ENCODE results near the gene RBM12. TPM values are rescaled to one million over a fixed set of nuclear protein-coding genes. Genes with fewer than 3 reads are reported as not detected.

Gene RBM12
- total RNA-seq, 4 donors from 2014 or later = 13.5 to 27.8 (median 21.4) TPM

GRCh38 chr20:35607003-35607735, 57.5 kb downstream of the RBM12 start:
- no peak for DNase-seq (ENCODE audit: low spot score in 2 of 2)
- intact Hi-C loops (cut with DNase I; ENCODE audit: low total_unique reads) = no loop called here
- 81 to 82% methylated on average over 14 of the region's 14 CpGs for WGBS, 2 donors

GRCh38 chr20:35606127-35606526, 58.6 kb downstream of the RBM12 start:
- H3K4me3 ChIP-seq (ENCODE audit: low read depth, poor library complexity, severe bottlenecking) = no peak overlapping the region
- TF ChIP-seq CTCF (IDR thresholded peaks at IDR 0.05) = no peak
- TF ChIP-seq POLR2A (IDR thresholded peaks at IDR 0.05) = no peak
- intact Hi-C loops (cut with DNase I; ENCODE audit: low total_unique reads) = no loop called here
- WGBS, 2 donors = 96 to 97% methylated on average over 4 of the region's 4 CpGs
- no peak for DNase-seq (ENCODE audit: low spot score in 2 of 2)

More at GRCh38 chr20:35607003-35607735, 57.5 kb downstream of the RBM12 start:
- no peak overlapping the region for H3K4me3 ChIP-seq (ENCODE audit: low read depth, poor library complexity, severe bottlenecking)
- TF ChIP-seq CTCF (IDR thresholded peaks at IDR 0.05) = no peak
- TF ChIP-seq POLR2A (IDR thresholded peaks at IDR 0.05) = no peak

GRCh38 chr20:35604449-35604747, 60.3 kb downstream of the RBM12 start:
- no peak for DNase-seq (ENCODE audit: low spot score in 2 of 2)
- intact Hi-C loops (cut with DNase I; ENCODE audit: low total_unique reads) = no loop called here
- H3K4me3 ChIP-seq (ENCODE audit: low read depth, poor library complexity, severe bottlenecking) = no peak overlapping the region
- 62 to 70% methylated on average over 4 of the region's 4 CpGs for whole genome bisulfite sequencing, 2 donors
- TF ChIP-seq POLR2A (IDR thresholded peaks at IDR 0.05) (no peak), CTCF (IDR thresholded peaks at IDR 0.05) (no peak)

GRCh38 chr20:35603695-35604448, 60.8 kb downstream of the RBM12 start:
- no peak for DNase-seq (ENCODE audit: low spot score in 2 of 2)
- WGBS, 2 donors = 87 to 90% methylated on average over 11 of the region's 11 CpGs
- TF ChIP-seq CTCF (IDR thresholded peaks at IDR 0.05) = no peak
- TF ChIP-seq POLR2A (IDR thresholded peaks at IDR 0.05) = no peak
- H3K4me3 ChIP-seq (ENCODE audit: low read depth, poor library complexity, severe bottlenecking) = no peak overlapping the region
- intact Hi-C loops (cut with DNase I; ENCODE audit: low total_unique reads) = no loop called here

GRCh38 chr20:35602851-35603495, 61.7 kb downstream of the RBM12 start:
- DNase-seq (ENCODE audit: low spot score in 2 of 2) = no peak
- WGBS, 2 donors = 88 to 92% methylated on average over 15 of the region's 15 CpGs
- intact Hi-C loops (cut with DNase I; ENCODE audit: low total_unique reads) = no loop called here
- no peak overlapping the region for H3K4me3 ChIP-seq (ENCODE audit: low read depth, poor library complexity, severe bottlenecking)
- TF ChIP-seq POLR2A (IDR thresholded peaks at IDR 0.05) (no peak), CTCF (IDR thresholded peaks at IDR 0.05) (no peak)
